T follicular helper cell (primary cell): Measurements from ENCODE around the gene PPM1L.

Experiments used
- DNase-seq: peaks from one replicate; pipeline ENCODE4 v3.0.0-alpha.2; 2020; ENCODE audit warnings: low read depth

PPM1L gene

GRCh38 chr3:161100994-161101393 is 345.0 kb downstream of the PPM1L start:
- no peak for DNase-seq

- no peak for DNase-seq
These were observed 345.6 kb downstream of the PPM1L start for GRCh38 chr3:161101609-161102008.

- no peak for DNase-seq
These were observed 347.9 kb downstream of the PPM1L start for GRCh38 chr3:161103776-161104385.

DNA sequence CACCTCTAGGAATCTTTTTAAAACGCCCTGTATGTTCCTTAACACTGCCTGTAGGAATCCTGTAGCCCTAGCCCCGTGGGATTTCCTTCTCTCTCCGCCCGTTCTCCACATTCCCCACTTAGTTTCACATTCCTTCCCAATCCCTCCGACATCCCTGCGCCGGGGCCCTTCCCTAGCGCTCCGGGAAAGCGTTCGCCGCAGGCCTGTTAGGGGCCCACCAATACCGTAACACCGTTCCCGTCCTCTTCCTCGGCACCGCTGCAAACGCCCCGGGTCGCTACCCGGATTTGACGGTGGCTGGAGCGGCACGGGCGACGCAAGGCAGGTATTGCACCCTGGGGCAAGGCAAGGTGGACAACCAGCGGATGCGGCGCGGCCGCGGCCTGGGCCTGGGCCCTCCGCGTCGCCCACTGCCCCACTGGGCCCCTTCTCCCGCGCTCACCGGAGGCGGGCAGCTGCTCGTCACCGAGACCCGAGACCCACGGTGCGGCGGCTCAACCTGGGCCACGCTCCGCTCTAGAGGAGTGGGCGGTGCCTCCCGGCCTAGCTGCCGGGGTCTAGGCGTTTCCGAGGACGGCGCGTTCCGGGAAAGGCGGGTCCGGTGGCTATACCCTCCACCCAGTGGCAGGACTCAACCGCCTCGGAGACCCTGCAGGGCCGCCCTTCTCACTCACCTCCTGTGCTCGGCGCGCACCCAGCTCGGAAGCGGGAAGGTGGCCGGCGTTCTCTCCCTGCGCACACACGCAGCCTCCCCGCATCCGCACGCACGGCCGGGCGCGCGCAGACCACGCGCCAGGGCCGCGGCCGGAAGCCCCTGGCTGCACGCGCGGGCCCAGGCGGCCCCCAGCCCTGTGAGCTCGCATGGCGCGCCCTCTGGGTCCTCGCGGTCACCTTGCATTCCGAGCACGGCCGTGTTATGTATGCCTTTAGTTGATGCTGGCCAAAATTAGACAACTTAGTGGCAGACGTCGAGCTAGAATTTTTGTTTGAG is 348.8 kb downstream of the PPM1L start, which contains the start of gene B3GALNT1:
Gene B3GALNT1, minus strand, starts transcription at position 789 of the 991 bp plus-strand sequence. CDS start 18,595 bp downstream, outside the sequence.
- no peak for DNase-seq

GRCh38 chr3:161107311-161107710 is 351.3 kb downstream of the PPM1L start:
- no peak for DNase-seq

GRCh38 chr3:161108840-161109239 is 352.8 kb downstream of the PPM1L start:
- no peak for DNase-seq

GRCh38 chr3:161117646-161118045 is 361.6 kb downstream of the PPM1L start:
- no peak for DNase-seq

GRCh38 chr3:161126495-161126894 is 370.5 kb downstream of the PPM1L start:
- no peak for DNase-seq
